Chondrocyte (in vitro differentiated cells): ENCODE measurements around the gene PAFAH1B1. TPM values are rescaled to one million over a fixed set of nuclear protein-coding genes. Genes with fewer than 3 reads are reported as not detected.
"Not testable (repeated sequence)": the region's sequence is repeated elsewhere in the genome, so short reads cannot be mapped to it uniquely, and the experiment has no call there.

Source experiments
- DNase-seq: peaks from one replicate; pipeline ENCODE4 v3.0.0; 2021; ENCODE audit warnings: mixed read lengths, low spot score
- H3K27ac Mint-ChIP-seq: one replicate; pipeline ENCODE4 v1.8.0; 2021; ENCODE audit warnings: mild to moderate bottlenecking, moderate library complexity, mixed read lengths; ENCODE audit not compliant: unreplicated experiment
- H3K27me3 Mint-ChIP-seq: 2 replicates; pipeline ENCODE4 v1.8.0; 2021; ENCODE audit warnings: low read depth, mixed read lengths
- H3K36me3 Mint-ChIP-seq: 2 replicates; pipeline ENCODE4 v1.8.0; 2021; ENCODE audit warnings: low read depth, mixed read lengths
- H3K4me1 Mint-ChIP-seq: 2 replicates; pipeline ENCODE4 v1.8.0; 2021; ENCODE audit warnings: low read depth, mild to moderate bottlenecking, mixed read lengths
- H3K4me3 Mint-ChIP-seq: one replicate; pipeline ENCODE4 v1.8.0; 2021; ENCODE audit warnings: mild to moderate bottlenecking, moderate library complexity, mixed read lengths; ENCODE audit not compliant: unreplicated experiment
- H3K9me3 Mint-ChIP-seq: 2 replicates; pipeline ENCODE4 v1.8.0; 2021; ENCODE audit warnings: low read depth, mixed read lengths
- CTCF ChIP-seq: fragments of 200-600 bp; sonication (generic); IDR thresholded peaks from 2 replicates; pipeline ENCODE4 v1.5.0; 2021; ENCODE audit warnings: antibody characterized with exemption, mild to moderate bottlenecking, moderate library complexity
- total RNA-seq: library from RNA; stranded (reverse); gene quantifications from 3 replicates; pipeline ENCODE4 v1.2.1, GENCODE V29; 2021

The PAFAH1B1 gene
- total RNA-seq, 1 donor from 2014 or later: 151 TPM

- TF ChIP-seq CTCF: no peak
- Mint-ChIP-seq H3K9me3 (no peaks in the 10 kb centered on the region), H3K4me3 (no peak overlapping the region), H3K27ac (peak overlapping the region; percentile 41), H3K36me3 (peaks cover 18% of the 10 kb centered on the region), H3K4me1 (peaks cover 12% of the 10 kb centered on the region), H3K27me3 (no peaks in the 10 kb centered on the region)
- no peak for DNase-seq
These were observed 51.5 kb downstream of the PAFAH1B1 start for GRCh38 chr17:2644971-2645370.

- no peak overlapping the region for H3K27ac Mint-ChIP-seq
- H3K27me3 Mint-ChIP-seq: no peaks in the 10 kb centered on the region
- TF ChIP-seq CTCF: no peak
- H3K36me3 Mint-ChIP-seq: peaks cover 13% of the 10 kb centered on the region
- H3K9me3 Mint-ChIP-seq: no peaks in the 10 kb centered on the region
- H3K4me3 Mint-ChIP-seq: no peak overlapping the region
- peaks cover 25% of the 10 kb centered on the region for H3K4me1 Mint-ChIP-seq
- no peak for DNase-seq
These were observed 54.5 kb downstream of the PAFAH1B1 start for GRCh38 chr17:2647957-2648356.

- H3K4me1 Mint-ChIP-seq: peaks cover 18% of the 10 kb centered on the region
- DNase-seq: no peak
- peaks cover 13% of the 10 kb centered on the region for H3K36me3 Mint-ChIP-seq
- no peaks in the 10 kb centered on the region for H3K9me3 Mint-ChIP-seq
- no peak overlapping the region for H3K4me3 Mint-ChIP-seq
- no peaks in the 10 kb centered on the region for H3K27me3 Mint-ChIP-seq
- peak overlapping the region; percentile 45 for H3K27ac Mint-ChIP-seq
- TF ChIP-seq CTCF: no peak
These were observed 55.7 kb downstream of the PAFAH1B1 start for GRCh38 chr17:2649191-2649590.

GRCh38 chr17:2652911-2653310 is 59.5 kb downstream of the PAFAH1B1 start:
- Mint-ChIP-seq H3K36me3 (peaks cover 13% of the 10 kb centered on the region), H3K4me1 (peaks cover 18% of the 10 kb centered on the region)
- not testable (repeated sequence) for H3K27me3 Mint-ChIP-seq, H3K4me3 Mint-ChIP-seq, DNase-seq, H3K9me3 Mint-ChIP-seq, H3K27ac Mint-ChIP-seq

GRCh38 chr17:2655546-2655945 is 62.1 kb downstream of the PAFAH1B1 start:
- Mint-ChIP-seq H3K27ac (peak overlapping the region; percentile 59), H3K4me3 (no peak overlapping the region), H3K36me3 (peaks cover 12% of the 10 kb centered on the region), H3K27me3 (no peaks in the 10 kb centered on the region), H3K9me3 (no peaks in the 10 kb centered on the region), H3K4me1 (peaks cover 27% of the 10 kb centered on the region)
- TF ChIP-seq CTCF: no peak
- no peak for DNase-seq

GRCh38 chr17:2656283-2656682 is 62.8 kb downstream of the PAFAH1B1 start:
- peaks cover 26% of the 10 kb centered on the region for H3K4me1 Mint-ChIP-seq
- H3K9me3 Mint-ChIP-seq: no peaks in the 10 kb centered on the region
- no peak for DNase-seq
- no peaks in the 10 kb centered on the region for H3K27me3 Mint-ChIP-seq
- H3K27ac Mint-ChIP-seq: peak overlapping the region; percentile 32
- peaks cover 14% of the 10 kb centered on the region for H3K36me3 Mint-ChIP-seq
- TF ChIP-seq CTCF: no peak
- no peak overlapping the region for H3K4me3 Mint-ChIP-seq

GRCh38 chr17:2659337-2659736 is 65.9 kb downstream of the PAFAH1B1 start:
- H3K4me3 Mint-ChIP-seq, H3K9me3 Mint-ChIP-seq, DNase-seq, H3K27me3 Mint-ChIP-seq, H3K36me3 Mint-ChIP-seq: not testable (repeated sequence)
- H3K27ac Mint-ChIP-seq: peak overlapping the region; percentile 22
- peaks cover 31% of the 10 kb centered on the region for H3K4me1 Mint-ChIP-seq

- H3K4me1 Mint-ChIP-seq: peaks cover 33% of the 10 kb centered on the region
- not testable (repeated sequence) for H3K36me3 Mint-ChIP-seq, H3K9me3 Mint-ChIP-seq, DNase-seq, H3K27me3 Mint-ChIP-seq, H3K4me3 Mint-ChIP-seq
- H3K27ac Mint-ChIP-seq: peak overlapping the region; percentile 29
These were observed 67.0 kb downstream of the PAFAH1B1 start for GRCh38 chr17:2660410-2660809.
